Hepatocyte (in vitro differentiated cells): ENCODE results near the gene WDCP. TPM values are rescaled to one million over a fixed set of nuclear protein-coding genes. Genes with fewer than 3 reads are reported as not detected.

Source experiments
- DNase-seq: peaks from one replicate; pipeline ENCODE4 v3.0.0-alpha.2; 2016; ENCODE audit warnings: low spot score
- H2AFZ ChIP-seq: fragments of 200-600 bp; sonication (generic); 2 replicates; pipeline ENCODE4 v1.6.0; 2016; ENCODE audit warnings: antibody characterized with exemption, mild to moderate bottlenecking
- H3K27ac ChIP-seq: fragments of 200-600 bp; sonication (generic); 2 replicates; pipeline ENCODE4 v1.5.1; 2016; ENCODE audit warnings: mild to moderate bottlenecking
- H3K27me3 ChIP-seq: fragments of 200-600 bp; sonication (generic); 2 replicates; pipeline ENCODE4 v1.6.1; 2016
- H3K36me3 ChIP-seq: fragments of 200-600 bp; sonication (generic); replicated peaks from 2 replicates; pipeline ENCODE4 v1.5.1; 2016; ENCODE audit warnings: low read depth; ENCODE audit not compliant: insufficient read depth
- H3K4me1 ChIP-seq: fragments of 200-600 bp; sonication (generic); 2 replicates; pipeline ENCODE4 v1.5.1; 2016; ENCODE audit warnings: mild to moderate bottlenecking, moderate library complexity; ENCODE audit not compliant: insufficient read depth
- H3K4me2 ChIP-seq: fragments of 200-600 bp; sonication (generic); 2 replicates; pipeline ENCODE4 v1.6.0; 2016
- H3K4me3 ChIP-seq: fragments of 200-600 bp; sonication (generic); 2 replicates; pipeline ENCODE4 v1.5.1; 2016; ENCODE audit warnings: mild to moderate bottlenecking
- H3K79me2 ChIP-seq: fragments of 200-600 bp; sonication (generic); 2 replicates; pipeline ENCODE4 v1.6.0; 2017; ENCODE audit warnings: mild to moderate bottlenecking
- H3K9me2 ChIP-seq: fragments of 200-600 bp; sonication (generic); replicated peaks from 2 replicates; pipeline ENCODE4 v1.6.0; 2017; ENCODE audit warnings: mild to moderate bottlenecking; ENCODE audit not compliant: insufficient read depth
- H3K9me3 ChIP-seq: fragments of 200-600 bp; sonication (generic); 2 replicates; pipeline ENCODE4 v1.5.1; 2016; ENCODE audit warnings: low read depth, mild to moderate bottlenecking
- H4K20me1 ChIP-seq: fragments of 200-600 bp; sonication (generic); 2 replicates; pipeline ENCODE4 v1.6.0; 2016; ENCODE audit warnings: mild to moderate bottlenecking; ENCODE audit not compliant: insufficient read depth, poor library complexity, severe bottlenecking
- EZH2 ChIP-seq: fragments of 200-600 bp; sonication (generic); IDR thresholded peaks from 2 replicates; pipeline ENCODE4 v1.6.1; 2016; ENCODE audit warnings: antibody characterized with exemption, mild to moderate bottlenecking, borderline replicate concordance
- EZH2phosphoT487 ChIP-seq: fragments of 200-600 bp; sonication (generic); IDR thresholded peaks from one replicate; pipeline ENCODE4 v1.6.1; 2018; ENCODE audit warnings: antibody characterized with exemption, mild to moderate bottlenecking, low read depth, moderate library complexity; ENCODE audit not compliant: unreplicated experiment, severe bottlenecking
- WGBS: methylation state at CpG from one replicate; pipeline ENCODE4 v1.1.6; 2016; ENCODE audit warnings: low lambda C conversion rate; ENCODE audit errors: missing lambda C conversion rate; 5-methylcytosine and 5-hydroxymethylcytosine counted together
- polyA plus RNA-seq: library from polyadenylated mRNA; unstranded; fragments of >200 nt; fragmentation: Nextera tagmentation; extraction: Ambion mirVana; gene quantifications from 2 replicates; pipeline ENCODE4 v1.2.1, GENCODE V29; 2016
- total RNA-seq: library from RNA; depleted of rRNA; stranded (reverse); fragments of >200 nt; gene quantifications from 2 replicates; pipeline ENCODE4 v1.2.3, GENCODE V29; 2014
- TF ChIP-seq, protein P1 (sequence below): fragments of 200-600 bp; sonication (generic); IDR thresholded peaks from 2 replicates; pipeline ENCODE4 v1.5.1; 2016; ENCODE audit warnings: antibody characterized with exemption, mild to moderate bottlenecking; ENCODE audit not compliant: poor library complexity

Gene WDCP
- total and polyA plus RNA-seq, 2 experiments from 2014 or later, result 2.4 to 6.0 TPM

DNA sequence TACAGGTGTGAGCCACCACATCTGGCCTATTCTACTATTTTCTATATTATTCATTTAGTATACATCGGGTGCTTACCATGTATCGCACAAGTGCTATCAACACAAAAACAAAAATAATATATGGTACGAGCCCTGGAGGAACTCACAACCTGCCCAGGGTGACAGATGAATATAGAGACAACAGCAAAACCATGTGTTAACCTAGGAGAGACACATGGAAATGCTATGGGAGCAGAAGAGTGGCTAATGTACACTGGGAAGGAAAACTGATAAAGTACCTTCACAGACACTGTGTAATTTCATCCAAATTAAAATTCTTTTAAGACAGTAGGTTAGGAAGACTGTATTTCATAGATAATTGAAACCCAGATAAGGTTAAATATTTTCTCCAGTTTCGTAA is 25.1 kb upstream of the WDCP start:
- H4K20me1 ChIP-seq, result peaks cover 4% of the 10 kb centered on the region

DNA sequence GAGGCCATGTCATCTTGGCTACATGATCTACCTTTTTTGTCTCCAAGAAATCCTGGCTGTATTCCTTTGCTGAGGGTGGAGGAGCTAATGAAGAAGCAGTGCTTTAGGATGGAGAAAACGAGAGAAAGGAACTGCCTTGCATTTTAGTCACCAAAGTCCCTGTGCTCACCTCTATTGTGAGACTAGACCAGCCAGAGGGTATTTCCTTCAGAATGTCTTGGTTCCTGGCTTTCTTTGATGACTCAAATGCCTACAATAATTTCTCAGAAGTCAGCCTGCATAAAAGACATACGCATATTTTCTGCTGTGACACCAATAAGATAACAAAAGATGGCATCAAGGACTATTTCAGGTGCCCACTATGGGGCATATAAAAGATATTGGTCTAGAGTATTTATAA is 18.1 kb upstream of the WDCP start:
- Histone ChIP-seq H2AFZ (no peak overlapping the region), H3K27me3 (no peaks in the 10 kb centered on the region), H3K4me3 (no peak overlapping the region), H3K36me3 (no peaks in the 10 kb centered on the region), H3K4me2 (no peak overlapping the region), H3K9me2 (no peaks in the 10 kb centered on the region), H3K9me3 (no peaks in the 10 kb centered on the region), H3K27ac (no peak overlapping the region), H3K79me2 (no peaks in the 10 kb centered on the region), H3K4me1 (no peaks in the 10 kb centered on the region), H4K20me1 (peaks cover 4% of the 10 kb centered on the region)
- WGBS, result 95% methylated on average over 2 of the region's 2 CpGs
- DNase-seq, result no peak
- TF ChIP-seq EZH2, result no peak
- TF ChIP-seq, protein P1, sequence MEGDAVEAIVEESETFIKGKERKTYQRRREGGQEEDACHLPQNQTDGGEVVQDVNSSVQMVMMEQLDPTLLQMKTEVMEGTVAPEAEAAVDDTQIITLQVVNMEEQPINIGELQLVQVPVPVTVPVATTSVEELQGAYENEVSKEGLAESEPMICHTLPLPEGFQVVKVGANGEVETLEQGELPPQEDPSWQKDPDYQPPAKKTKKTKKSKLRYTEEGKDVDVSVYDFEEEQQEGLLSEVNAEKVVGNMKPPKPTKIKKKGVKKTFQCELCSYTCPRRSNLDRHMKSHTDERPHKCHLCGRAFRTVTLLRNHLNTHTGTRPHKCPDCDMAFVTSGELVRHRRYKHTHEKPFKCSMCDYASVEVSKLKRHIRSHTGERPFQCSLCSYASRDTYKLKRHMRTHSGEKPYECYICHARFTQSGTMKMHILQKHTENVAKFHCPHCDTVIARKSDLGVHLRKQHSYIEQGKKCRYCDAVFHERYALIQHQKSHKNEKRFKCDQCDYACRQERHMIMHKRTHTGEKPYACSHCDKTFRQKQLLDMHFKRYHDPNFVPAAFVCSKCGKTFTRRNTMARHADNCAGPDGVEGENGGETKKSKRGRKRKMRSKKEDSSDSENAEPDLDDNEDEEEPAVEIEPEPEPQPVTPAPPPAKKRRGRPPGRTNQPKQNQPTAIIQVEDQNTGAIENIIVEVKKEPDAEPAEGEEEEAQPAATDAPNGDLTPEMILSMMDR, result no peak
- TF ChIP-seq EZH2phosphoT487, result no peak

More for the DNA sequence above, 25.1 kb upstream of the WDCP start:
- H3K36me3 ChIP-seq, result no peaks in the 10 kb centered on the region
- no peaks in the 10 kb centered on the region for H3K9me3 ChIP-seq
- H3K4me1 ChIP-seq, result peaks cover 5% of the 10 kb centered on the region
- TF ChIP-seq, protein P1, result no peak
- no peak for TF ChIP-seq EZH2
- TF ChIP-seq EZH2phosphoT487, result no peak
- H3K27ac ChIP-seq, result no peak overlapping the region
- WGBS, result 96% methylated on average over 4 of the region's 4 CpGs
- no peaks in the 10 kb centered on the region for H3K9me2 ChIP-seq
- peaks cover 51% of the 10 kb centered on the region for H3K79me2 ChIP-seq
- DNase-seq, result no peak
- no peaks in the 10 kb centered on the region for H3K27me3 ChIP-seq
- no peak overlapping the region for H3K4me2 ChIP-seq
- H2AFZ ChIP-seq, result no peak overlapping the region
- H3K4me3 ChIP-seq, result no peak overlapping the region

DNA sequence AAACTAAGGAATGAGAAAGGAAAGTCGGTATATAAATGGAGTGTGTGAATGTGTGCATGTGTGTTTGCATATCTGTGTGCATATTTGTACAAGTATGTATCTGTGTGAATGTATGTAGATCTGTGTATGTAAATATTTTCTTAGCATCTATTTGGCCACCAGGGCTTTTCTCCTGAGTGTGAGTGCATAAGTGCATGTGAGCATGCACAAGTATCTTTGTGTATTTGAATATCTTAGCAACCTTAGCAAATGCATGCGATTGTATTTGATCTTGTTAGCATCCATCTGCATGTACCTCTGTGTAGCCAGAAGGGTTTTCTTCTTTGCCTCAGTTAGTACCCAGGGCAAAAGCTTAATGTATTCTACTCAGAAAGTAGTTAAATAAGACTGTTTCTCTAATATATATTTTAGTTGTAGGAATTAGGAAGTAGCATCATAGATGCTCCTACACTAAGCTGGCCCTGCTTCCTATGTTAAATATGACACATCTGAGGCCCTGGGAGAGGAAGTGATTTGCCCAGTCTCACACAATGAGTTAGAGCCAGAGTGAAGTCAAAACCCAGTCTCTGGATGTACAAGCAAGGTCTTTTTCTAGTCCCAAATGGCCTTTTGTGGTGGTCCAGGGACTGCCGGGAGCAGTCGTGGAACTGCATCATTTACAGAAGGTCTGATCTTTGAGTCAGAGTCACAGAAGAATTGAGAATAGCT is 11.5 kb upstream of the WDCP start:
- Histone ChIP-seq H3K79me2 (no peaks in the 10 kb centered on the region), H3K9me2 (no peaks in the 10 kb centered on the region), H2AFZ (no peak overlapping the region), H3K27ac (no peak overlapping the region), H4K20me1 (no peaks in the 10 kb centered on the region), H3K4me3 (no peak overlapping the region), H3K4me1 (no peaks in the 10 kb centered on the region), H3K27me3 (no peaks in the 10 kb centered on the region), H3K4me2 (no peak overlapping the region), H3K36me3 (no peaks in the 10 kb centered on the region), H3K9me3 (no peaks in the 10 kb centered on the region)
- 97% methylated on average over 4 of the region's 4 CpGs for WGBS
- no peak for DNase-seq
- no peak for TF ChIP-seq EZH2phosphoT487
- TF ChIP-seq, protein P1, result no peak
- no peak for TF ChIP-seq EZH2
